ENCODE measurements around the gene ZNF557. TPM values are rescaled to one million over a fixed set of nuclear protein-coding genes. Genes with fewer than 3 reads are reported as not detected.

The ZNF557 gene
- total RNA-seq, result 2.9 and 5.1 TPM in 2 replicates

GRCh38 chr19:7069042-7069903, at the start of gene ZNF557:
Gene ZNF557, plus strand, starts transcription at chr19:7069703. Its CDS starts 5,372 bp downstream, at chr19:7075075.

GRCh38 chr19:7021331-7021730, 48.2 kb upstream of the ZNF557 start, which contains the start of gene MBD3L2B:
Gene MBD3L2B, minus strand, starts transcription at chr19:7021431. Its CDS starts 34 bp downstream, at chr19:7021397.

GRCh38 chr19:7030278-7030677, 39.2 kb upstream of the ZNF557 start, which contains the start of gene MBD3L5:
Gene MBD3L5, plus strand, starts transcription at chr19:7030578. Its CDS starts 34 bp downstream, at chr19:7030612.

GRCh38 chr19:7040079-7040478, 29.4 kb upstream of the ZNF557 start, which contains the start of gene MBD3L4:
Gene MBD3L4, minus strand, starts transcription at chr19:7040179. Its CDS starts 35 bp downstream, at chr19:7040144.

GRCh38 chr19:7049021-7049420, 20.5 kb upstream of the ZNF557 start, which contains the start of gene MBD3L2:
Gene MBD3L2, plus strand, starts transcription at chr19:7049321. Its CDS starts 53 bp downstream, at chr19:7049374.

GRCh38 chr19:7058576-7058975, 10.9 kb upstream of the ZNF557 start, which contains the start of gene MBD3L3:
Gene MBD3L3, minus strand, starts transcription at chr19:7058676. Its CDS starts 71 bp downstream, at chr19:7058605.

Other genes starting within 250 kb of the ZNF557 start
- gene ADGRE1, start 182.1 kb upstream of the ZNF557 start, total RNA-seq, result not detected in 2 replicates
- not detected in 2 replicates for gene MBD3L2B, start 48.3 kb upstream of the ZNF557 start, total RNA-seq
- not detected in 2 replicates for gene MBD3L5, start 39.1 kb upstream of the ZNF557 start, total RNA-seq
- not detected in 2 replicates for gene MBD3L4, start 29.5 kb upstream of the ZNF557 start, total RNA-seq
- not detected in 2 replicates for gene MBD3L2, start 20.4 kb upstream of the ZNF557 start, total RNA-seq
- gene MBD3L3, start 11.0 kb upstream of the ZNF557 start, total RNA-seq, result not detected in 2 replicates
- 6.4 and 21.9 TPM in 2 replicates for gene INSR, start 224.7 kb downstream of the ZNF557 start, total RNA-seq

Measured in myometrial cell (primary cell).